ENCODE results near the gene TMEM45B. TPM values are rescaled to one million over a fixed set of nuclear protein-coding genes. Genes with fewer than 3 reads are reported as not detected.

The TMEM45B gene
- polyA plus RNA-seq (2012; ENCODE audit: insufficient read depth, insufficient read length, low read depth) = 0.85 TPM

DNA sequence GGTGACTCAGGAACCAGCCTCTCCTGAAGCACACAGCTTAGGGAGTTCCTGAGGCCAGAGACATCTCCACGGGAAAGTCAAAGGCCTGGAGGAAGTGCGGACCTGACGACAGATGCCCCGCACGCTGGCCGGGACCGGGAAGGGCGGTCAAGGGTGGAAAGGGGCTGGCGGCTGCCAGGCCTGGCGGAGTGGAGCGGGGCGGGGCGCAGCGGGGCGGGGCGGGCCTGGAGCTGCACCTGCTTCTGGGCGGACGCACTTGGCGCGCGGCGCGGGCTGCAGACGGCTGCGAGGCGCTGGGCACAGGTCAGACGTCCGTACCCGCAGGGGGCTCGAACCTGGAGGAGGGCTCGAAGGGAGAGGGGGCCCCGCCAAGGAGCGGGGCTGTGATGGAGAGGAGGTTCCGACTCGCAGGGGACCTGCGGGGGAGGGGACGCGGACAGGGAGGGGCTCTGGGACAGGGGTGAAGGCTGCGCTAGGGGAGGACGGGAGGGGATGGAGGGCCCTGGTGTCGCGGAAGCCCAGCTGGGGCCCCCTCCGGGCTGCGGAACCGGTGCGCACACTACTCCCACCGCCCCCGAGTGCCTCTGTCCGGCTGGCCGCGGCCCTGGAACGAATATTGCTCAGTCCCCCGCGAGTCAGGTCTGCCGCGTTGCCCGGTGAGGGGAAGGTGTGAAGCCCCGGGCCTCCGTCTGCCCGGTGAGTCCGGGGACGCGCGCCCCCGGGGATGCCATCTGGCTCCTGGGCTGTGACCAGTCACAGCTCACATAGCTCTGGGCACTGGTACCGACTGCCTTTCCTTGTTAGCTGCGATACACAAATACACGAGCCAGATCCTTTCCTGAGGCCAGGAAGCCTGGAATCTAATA, at the start of gene TMEM45B:
Gene TMEM45B, plus strand, starts transcription at position 253 of the 866 bp plus-strand sequence. CDS start 36,635 bp downstream, outside the sequence.
- TF ChIP-seq, protein P1, sequence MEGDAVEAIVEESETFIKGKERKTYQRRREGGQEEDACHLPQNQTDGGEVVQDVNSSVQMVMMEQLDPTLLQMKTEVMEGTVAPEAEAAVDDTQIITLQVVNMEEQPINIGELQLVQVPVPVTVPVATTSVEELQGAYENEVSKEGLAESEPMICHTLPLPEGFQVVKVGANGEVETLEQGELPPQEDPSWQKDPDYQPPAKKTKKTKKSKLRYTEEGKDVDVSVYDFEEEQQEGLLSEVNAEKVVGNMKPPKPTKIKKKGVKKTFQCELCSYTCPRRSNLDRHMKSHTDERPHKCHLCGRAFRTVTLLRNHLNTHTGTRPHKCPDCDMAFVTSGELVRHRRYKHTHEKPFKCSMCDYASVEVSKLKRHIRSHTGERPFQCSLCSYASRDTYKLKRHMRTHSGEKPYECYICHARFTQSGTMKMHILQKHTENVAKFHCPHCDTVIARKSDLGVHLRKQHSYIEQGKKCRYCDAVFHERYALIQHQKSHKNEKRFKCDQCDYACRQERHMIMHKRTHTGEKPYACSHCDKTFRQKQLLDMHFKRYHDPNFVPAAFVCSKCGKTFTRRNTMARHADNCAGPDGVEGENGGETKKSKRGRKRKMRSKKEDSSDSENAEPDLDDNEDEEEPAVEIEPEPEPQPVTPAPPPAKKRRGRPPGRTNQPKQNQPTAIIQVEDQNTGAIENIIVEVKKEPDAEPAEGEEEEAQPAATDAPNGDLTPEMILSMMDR (IDR thresholded peaks at IDR 0.05; ENCODE audit: low read depth, low read length) = no peak
- no peaks in the 10 kb centered on the region for H3K9me3 ChIP-seq
- H3K4me3 ChIP-seq (ENCODE audit: low read depth, low read length) = peak within 1 kb of the TSS; percentile 44
- DNase-seq = peak; percentile 61
- H3K27me3 ChIP-seq = no peaks in the 10 kb centered on the region
- H3K36me3 ChIP-seq = no peaks in the 10 kb centered on the region
- no peaks in the 10 kb centered on the region for H3K4me1 ChIP-seq

- no peak overlapping the region for H3K4me3 ChIP-seq (ENCODE audit: low read depth, low read length)
- TF ChIP-seq, protein P1 (IDR thresholded peaks at IDR 0.05; ENCODE audit: low read depth, low read length) = peak; percentile 58
- H3K9me3 ChIP-seq = no peaks in the 10 kb centered on the region
- H3K27me3 ChIP-seq = no peaks in the 10 kb centered on the region
- peak; percentile 25 for DNase-seq
- no peaks in the 10 kb centered on the region for H3K36me3 ChIP-seq
- H3K4me1 ChIP-seq = no peaks in the 10 kb centered on the region
Observed at GRCh38 chr11:129766898-129767604, 48.6 kb upstream of the TMEM45B start.

DNA sequence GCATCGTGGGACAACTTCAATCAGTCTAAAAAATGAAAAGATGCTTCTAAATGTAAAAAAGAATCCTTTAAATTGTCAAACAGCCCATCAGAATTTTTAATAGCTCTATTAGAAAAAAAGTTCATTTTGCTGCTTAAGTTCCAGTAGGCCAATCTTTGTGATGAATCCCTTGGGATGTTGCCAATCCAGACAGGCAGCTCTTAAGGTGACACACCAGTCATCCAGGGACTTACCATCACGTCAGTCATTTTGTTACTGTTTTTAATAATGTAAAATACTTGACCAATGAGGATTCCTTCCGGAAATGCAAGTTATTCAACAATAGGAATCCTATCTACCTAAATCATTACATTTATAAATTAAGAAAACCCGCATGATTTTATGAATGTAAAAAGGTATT, 47.8 kb upstream of the TMEM45B start:
- TF ChIP-seq, protein P1 (IDR thresholded peaks at IDR 0.05; ENCODE audit: low read depth, low read length) = no peak
- Histone ChIP-seq H3K4me1 (no peaks in the 10 kb centered on the region), H3K36me3 (no peaks in the 10 kb centered on the region), H3K9me3 (no peaks in the 10 kb centered on the region), H3K27me3 (no peaks in the 10 kb centered on the region), H3K4me3 (ENCODE audit: low read depth, low read length) (no peak overlapping the region)
- DNase-seq = no peak

DNA sequence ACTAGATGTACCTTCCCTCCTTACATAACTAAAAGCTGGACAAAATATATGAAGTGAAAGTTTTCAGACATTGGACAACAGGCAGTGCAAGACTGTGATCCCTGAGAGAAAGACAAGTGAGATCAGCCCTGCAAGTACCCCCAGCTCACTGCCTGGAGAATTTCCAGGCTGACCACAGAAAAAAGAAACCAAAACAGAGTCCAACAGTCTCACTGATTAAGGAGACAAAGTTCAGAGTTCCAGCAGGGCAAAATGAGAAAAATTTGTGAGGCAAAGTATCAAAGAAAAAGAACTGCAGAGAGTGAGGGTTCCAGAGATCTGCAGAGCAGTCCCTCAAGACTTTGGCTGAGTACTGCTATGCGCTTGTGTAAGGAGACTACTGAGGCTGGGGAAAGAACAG, 47.3 kb upstream of the TMEM45B start:
- H3K36me3 ChIP-seq = no peaks in the 10 kb centered on the region
- no peak for DNase-seq
- TF ChIP-seq, protein P1 (IDR thresholded peaks at IDR 0.05; ENCODE audit: low read depth, low read length) = no peak
- no peaks in the 10 kb centered on the region for H3K9me3 ChIP-seq
- H3K4me3 ChIP-seq (ENCODE audit: low read depth, low read length) = no peak overlapping the region
- H3K4me1 ChIP-seq = no peaks in the 10 kb centered on the region
- H3K27me3 ChIP-seq = no peaks in the 10 kb centered on the region

GRCh38 chr11:129769059-129769458, 46.6 kb upstream of the TMEM45B start:
- Histone ChIP-seq H3K4me3 (ENCODE audit: low read depth, low read length) (no peak overlapping the region), H3K9me3 (no peaks in the 10 kb centered on the region), H3K36me3 (no peaks in the 10 kb centered on the region), H3K4me1 (no peaks in the 10 kb centered on the region), H3K27me3 (no peaks in the 10 kb centered on the region)
- DNase-seq = no peak
- TF ChIP-seq, protein P1 (IDR thresholded peaks at IDR 0.05; ENCODE audit: low read depth, low read length) = no peak

Data from BE2C (cell line).